ENCODE measurements around the gene CAMKK2.
"Not testable (repeated sequence)": the region's sequence is repeated elsewhere in the genome, so short reads cannot be mapped to it uniquely, and the experiment has no call there.

CAMKK2 gene

DNA sequence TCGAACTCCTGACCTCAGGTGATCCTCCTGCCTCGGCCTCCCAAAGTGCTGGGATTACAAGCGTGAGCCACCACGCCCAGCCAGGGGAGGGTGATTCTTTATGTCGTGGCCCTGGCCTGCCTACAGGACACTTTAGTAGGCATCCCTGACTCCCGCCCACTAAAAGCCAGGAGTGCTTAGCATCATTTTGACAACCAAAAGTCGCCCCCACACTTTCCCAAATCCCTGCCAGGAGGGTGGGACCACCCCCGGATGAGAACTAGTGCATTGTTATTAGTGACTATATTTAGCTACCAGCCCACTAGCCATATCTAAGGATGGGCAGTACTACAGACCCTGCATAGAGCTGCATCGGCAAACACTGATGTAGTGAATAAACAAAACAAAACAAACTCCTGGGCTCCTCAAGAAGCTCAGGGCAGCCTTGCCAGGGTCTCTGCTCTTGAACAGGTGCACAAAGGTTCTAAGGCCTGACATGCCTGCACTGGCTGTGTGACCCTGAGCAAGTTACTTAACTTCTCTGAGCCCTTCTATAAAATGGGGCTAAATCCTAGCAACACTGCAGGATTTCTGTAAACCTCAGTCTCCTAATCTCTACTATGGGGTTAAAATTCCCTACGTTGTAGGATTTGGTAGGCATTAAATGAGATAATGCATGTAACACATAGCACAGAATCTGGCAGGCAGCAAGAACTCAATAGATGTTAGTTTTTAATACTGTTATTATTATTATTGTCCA lies 2.2 kb downstream of the CAMKK2 start:
- Histone ChIP-seq H3K4me1 (ENCODE audit: insufficient read depth, low read length) (peaks cover 14% of the 10 kb centered on the region), H3K4me3 (ENCODE audit: low read length) (no peak overlapping the region), H3K9me3 (ENCODE audit: low read length) (no peaks in the 10 kb centered on the region), H3K27me3 (ENCODE audit: insufficient read depth, low read length) (no peaks in the 10 kb centered on the region), H2AFZ (ENCODE audit: low read depth, low read length) (no peak overlapping the region), H3K36me3 (ENCODE audit: insufficient read depth, low read length) (peaks cover 3% of the 10 kb centered on the region)

DNA sequence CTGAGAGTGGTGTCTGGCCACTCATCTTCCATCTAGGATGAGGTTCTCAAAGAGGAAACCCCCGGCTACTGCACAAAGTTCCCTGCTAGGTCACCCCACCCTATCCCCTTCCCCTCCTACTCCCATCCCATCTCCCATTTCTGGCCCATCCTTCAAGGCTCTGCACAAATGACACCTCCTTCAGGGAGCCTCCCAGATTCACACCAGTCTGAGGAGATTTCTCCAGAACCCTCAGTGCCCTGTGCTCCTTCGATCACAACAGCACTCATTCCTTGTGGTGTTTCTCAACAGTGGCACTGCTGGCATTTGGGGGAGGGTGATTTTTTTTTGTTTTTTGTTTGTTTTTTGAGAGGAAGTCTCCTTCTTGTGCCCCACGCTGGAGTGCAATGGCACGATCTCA lies 2.9 kb downstream of the CAMKK2 start:
- Histone ChIP-seq H3K4me1 (ENCODE audit: insufficient read depth, low read length) (peaks cover 14% of the 10 kb centered on the region), H3K27me3 (ENCODE audit: insufficient read depth, low read length) (no peaks in the 10 kb centered on the region), H3K4me3 (ENCODE audit: low read length) (no peak overlapping the region), H2AFZ (ENCODE audit: low read depth, low read length) (no peak overlapping the region), H3K36me3 (ENCODE audit: insufficient read depth, low read length) (peaks cover 3% of the 10 kb centered on the region), H3K9me3 (ENCODE audit: low read length) (no peaks in the 10 kb centered on the region)

DNA sequence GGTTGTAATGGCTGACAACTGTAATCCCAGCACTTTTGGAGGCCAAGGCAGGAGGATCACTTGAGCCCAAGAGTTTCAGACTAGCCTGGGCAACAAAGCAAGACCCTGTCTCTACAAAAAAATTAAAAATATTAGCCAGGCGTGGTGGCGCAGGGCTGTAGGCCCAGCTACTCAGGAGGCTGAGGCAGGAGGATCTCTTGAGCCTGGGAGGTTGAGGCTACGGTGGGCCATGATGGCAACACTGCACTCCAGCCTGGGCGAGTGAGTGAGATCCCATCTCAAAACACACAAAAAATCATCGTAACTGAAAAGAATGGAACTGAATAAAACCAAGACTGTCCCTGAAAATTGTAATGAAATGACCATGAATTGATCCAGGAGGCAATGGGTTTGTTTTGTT lies 6.1 kb downstream of the CAMKK2 start:
- Histone ChIP-seq H3K4me3 (ENCODE audit: low read length) (no peak overlapping the region), H3K27me3 (ENCODE audit: insufficient read depth, low read length) (no peaks in the 10 kb centered on the region), H3K36me3 (ENCODE audit: insufficient read depth, low read length) (peaks cover 3% of the 10 kb centered on the region), H2AFZ (ENCODE audit: low read depth, low read length) (no peak overlapping the region), H3K9me3 (ENCODE audit: low read length) (no peaks in the 10 kb centered on the region), H3K4me1 (ENCODE audit: insufficient read depth, low read length) (peaks cover 5% of the 10 kb centered on the region)

DNA sequence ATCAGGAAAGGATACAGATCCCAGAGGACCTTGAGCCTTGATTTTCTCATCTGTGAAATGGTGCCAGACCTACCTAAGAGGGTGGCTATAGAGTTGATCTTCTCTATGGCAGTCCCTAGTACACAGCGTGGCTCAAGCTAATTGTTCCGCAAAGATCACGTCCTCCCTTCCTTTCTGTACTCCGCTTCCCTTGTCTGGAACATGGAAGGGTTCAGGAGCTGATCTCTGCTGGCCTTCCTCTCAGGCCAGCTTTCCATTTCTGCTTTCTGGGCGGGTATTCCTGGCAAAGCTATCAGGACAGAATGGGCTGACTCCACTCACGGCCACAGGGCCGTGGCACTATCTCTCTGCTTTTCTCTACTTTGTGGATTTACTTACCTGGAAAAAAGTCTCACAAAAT lies 6.5 kb downstream of the CAMKK2 start:
- no peak overlapping the region for H2AFZ ChIP-seq (ENCODE audit: low read depth, low read length)

DNA sequence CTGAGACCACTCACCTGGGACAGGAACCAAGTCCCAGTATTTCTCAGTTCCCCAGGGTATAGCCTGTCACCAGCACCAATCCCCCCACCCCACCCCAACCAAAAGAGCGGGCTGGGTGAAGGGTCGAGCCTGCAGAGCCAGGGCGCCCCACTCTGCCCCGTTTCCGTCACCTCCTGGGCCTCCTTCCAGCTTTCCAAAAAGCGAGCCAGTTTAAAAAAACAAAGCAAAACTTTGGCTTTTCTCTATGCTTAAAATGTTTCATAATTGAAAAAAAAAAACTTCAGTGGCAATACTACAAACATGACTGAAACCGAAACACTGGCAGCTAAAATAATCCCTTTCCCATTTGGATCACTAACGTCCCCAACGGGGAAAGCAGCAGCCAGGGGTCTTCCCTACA lies 7.5 kb downstream of the CAMKK2 start:
- H2AFZ ChIP-seq (ENCODE audit: low read depth, low read length): no peak overlapping the region
- H3K27me3 ChIP-seq (ENCODE audit: insufficient read depth, low read length): no peaks in the 10 kb centered on the region
- peaks cover 3% of the 10 kb centered on the region for H3K36me3 ChIP-seq (ENCODE audit: insufficient read depth, low read length)
- no peaks in the 10 kb centered on the region for H3K4me1 ChIP-seq (ENCODE audit: insufficient read depth, low read length)
- no peaks in the 10 kb centered on the region for H3K9me3 ChIP-seq (ENCODE audit: low read length)
- H3K4me3 ChIP-seq (ENCODE audit: low read length): no peak overlapping the region

More for the DNA sequence above, 6.5 kb downstream of the CAMKK2 start:
- peaks cover under 1% of the 10 kb centered on the region for H3K4me1 ChIP-seq (ENCODE audit: insufficient read depth, low read length)
- H3K27me3 ChIP-seq (ENCODE audit: insufficient read depth, low read length): no peaks in the 10 kb centered on the region
- H3K4me3 ChIP-seq (ENCODE audit: low read length): no peak overlapping the region
- H3K9me3 ChIP-seq (ENCODE audit: low read length): no peaks in the 10 kb centered on the region
- peaks cover 3% of the 10 kb centered on the region for H3K36me3 ChIP-seq (ENCODE audit: insufficient read depth, low read length)

DNA sequence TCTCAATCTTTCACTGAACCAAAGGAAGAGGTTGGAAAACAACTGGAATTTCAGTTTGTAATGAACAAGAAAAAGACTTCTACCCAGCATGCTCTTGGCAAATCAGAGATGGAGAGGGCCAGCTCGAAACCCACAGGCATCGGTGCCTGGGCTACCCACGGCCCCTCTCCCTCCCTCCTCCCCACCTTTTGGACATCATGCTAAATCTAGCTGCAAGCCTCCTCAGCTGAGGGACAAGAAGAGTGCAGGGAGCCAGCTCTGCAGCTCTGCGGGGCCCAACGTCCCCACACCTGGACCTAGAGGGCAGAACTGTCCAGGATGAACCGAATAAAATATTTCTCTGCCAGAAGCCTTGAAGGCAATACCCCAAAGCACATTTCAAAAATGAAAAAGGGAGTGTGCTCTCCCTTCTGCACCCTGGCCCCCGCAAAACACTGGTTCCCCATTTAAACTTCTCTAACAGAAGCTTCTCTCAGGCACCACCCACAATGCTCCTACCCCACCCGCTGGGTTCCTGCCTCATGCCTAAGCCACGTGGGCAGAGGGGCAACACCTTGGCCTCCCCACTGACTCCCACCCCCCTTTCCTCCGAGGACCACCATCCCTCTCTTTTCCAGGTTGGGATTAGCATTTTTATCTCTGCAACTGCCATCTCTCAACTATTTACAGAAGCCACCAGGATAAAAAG lies 8.2 kb downstream of the CAMKK2 start:
- Histone ChIP-seq H3K4me1 (ENCODE audit: insufficient read depth, low read length) (no peaks in the 10 kb centered on the region), H3K36me3 (ENCODE audit: insufficient read depth, low read length) (peaks cover 3% of the 10 kb centered on the region), H2AFZ (ENCODE audit: low read depth, low read length) (no peak overlapping the region), H3K27me3 (ENCODE audit: insufficient read depth, low read length) (no peaks in the 10 kb centered on the region), H3K9me3 (ENCODE audit: low read length) (no peaks in the 10 kb centered on the region), H3K4me3 (ENCODE audit: low read length) (no peak overlapping the region)

DNA sequence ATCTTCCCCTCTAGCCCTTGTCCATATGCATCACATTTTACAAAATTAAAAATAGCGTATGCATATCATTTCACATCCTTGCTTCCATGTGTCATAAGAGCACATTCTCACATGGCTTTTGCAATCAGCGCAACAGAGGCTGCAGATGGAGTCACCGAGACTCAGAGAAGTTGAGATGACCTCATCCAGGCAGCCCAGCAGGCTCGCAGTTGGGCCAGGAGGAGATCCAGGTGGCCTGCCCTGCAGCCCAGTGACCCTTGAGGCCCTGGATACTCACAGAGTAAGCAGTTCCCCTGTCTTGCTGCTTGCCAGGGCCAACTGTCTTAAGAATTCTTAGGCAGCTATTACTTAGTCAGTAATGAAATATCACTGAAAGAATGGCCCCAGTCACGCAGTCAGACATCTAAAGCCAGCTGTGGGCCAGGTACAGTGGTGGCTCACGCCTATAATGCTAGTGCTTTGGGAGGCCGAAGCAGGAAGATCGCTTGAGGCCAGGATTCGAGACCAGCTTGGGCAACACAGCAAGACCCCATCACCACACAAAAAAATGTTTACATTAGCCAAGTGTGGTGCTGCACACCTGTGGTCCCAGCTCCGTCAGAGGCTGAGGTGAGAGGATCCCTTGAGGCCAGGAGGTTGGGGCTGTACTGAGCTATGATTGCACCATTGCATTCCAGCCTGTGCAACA lies 9.1 kb downstream of the CAMKK2 start:
- H3K9me3 ChIP-seq (ENCODE audit: low read length): no peaks in the 10 kb centered on the region
- peaks cover 3% of the 10 kb centered on the region for H3K36me3 ChIP-seq (ENCODE audit: insufficient read depth, low read length)
- no peak overlapping the region for H3K4me3 ChIP-seq (ENCODE audit: low read length)
- no peaks in the 10 kb centered on the region for H3K27me3 ChIP-seq (ENCODE audit: insufficient read depth, low read length)
- H3K4me1 ChIP-seq (ENCODE audit: insufficient read depth, low read length): no peaks in the 10 kb centered on the region
- no peak overlapping the region for H2AFZ ChIP-seq (ENCODE audit: low read depth, low read length)

DNA sequence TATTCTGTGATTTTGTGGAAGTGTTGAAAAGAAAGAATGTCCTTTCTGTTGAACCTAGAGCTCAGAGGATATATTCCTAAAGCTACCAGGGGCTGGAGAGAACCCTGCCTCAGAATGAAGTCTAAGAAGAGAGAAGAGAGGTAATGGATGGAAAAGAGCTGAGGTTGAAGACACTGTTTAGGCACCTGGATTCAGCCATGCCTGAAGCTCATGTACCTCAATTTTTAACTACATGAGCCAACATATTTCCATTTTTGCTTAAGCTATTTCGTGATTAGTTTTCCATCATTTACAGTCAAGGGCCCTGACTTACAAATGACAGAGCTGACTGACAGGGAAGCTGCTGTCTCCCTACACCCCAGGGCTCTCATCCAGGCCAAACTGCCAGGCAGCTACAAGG lies 10.7 kb downstream of the CAMKK2 start:
- Histone ChIP-seq H3K9me3 (ENCODE audit: low read length) (no peaks in the 10 kb centered on the region), H3K36me3 (ENCODE audit: insufficient read depth, low read length) (no peaks in the 10 kb centered on the region), H3K4me1 (ENCODE audit: insufficient read depth, low read length) (no peaks in the 10 kb centered on the region), H3K27me3 (ENCODE audit: insufficient read depth, low read length) (no peaks in the 10 kb centered on the region), H2AFZ (ENCODE audit: low read depth, low read length) (no peak overlapping the region), H3K4me3 (ENCODE audit: low read length) (no peak overlapping the region)

DNA sequence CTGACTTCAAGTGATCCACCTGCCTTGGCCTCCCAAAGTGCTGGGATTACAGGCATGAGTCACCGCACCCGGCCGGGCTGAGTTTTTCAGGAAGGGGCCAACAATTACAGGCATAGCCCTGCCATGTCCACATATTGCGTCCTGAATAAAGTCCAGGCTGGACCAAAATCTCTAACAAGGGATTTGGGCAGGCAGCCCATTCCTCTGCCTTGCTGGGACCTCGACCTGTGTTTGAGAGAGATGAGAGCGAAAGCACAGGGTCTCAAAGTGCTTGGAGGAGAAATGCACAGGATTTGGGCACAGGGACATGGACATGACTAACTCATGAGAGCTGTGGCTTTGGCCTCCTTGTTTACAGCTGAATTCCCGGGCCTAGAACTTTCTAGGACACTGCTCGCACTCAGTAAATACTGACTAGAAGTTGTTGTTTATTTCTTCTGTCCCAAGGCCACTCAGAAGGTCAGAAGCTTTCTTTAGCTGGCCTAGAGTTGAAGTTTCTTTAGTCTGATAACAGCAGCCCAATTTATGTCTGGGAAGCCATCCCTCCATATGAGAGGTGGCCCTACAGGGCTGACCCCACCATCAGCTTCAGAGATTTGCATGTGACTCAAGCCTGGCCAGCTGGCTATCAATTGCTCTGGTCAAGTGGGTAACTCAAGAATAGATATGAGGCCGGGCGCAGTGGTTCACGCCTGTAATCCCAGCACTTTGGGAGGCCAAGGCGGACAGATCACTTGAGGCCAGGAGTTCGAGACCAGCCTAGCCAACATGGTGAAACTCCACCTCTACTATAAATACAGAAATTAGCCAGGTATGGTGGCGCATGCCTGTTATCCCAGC lies 11.7 kb downstream of the CAMKK2 start:
- no peaks in the 10 kb centered on the region for H3K9me3 ChIP-seq (ENCODE audit: low read length)

DNA sequence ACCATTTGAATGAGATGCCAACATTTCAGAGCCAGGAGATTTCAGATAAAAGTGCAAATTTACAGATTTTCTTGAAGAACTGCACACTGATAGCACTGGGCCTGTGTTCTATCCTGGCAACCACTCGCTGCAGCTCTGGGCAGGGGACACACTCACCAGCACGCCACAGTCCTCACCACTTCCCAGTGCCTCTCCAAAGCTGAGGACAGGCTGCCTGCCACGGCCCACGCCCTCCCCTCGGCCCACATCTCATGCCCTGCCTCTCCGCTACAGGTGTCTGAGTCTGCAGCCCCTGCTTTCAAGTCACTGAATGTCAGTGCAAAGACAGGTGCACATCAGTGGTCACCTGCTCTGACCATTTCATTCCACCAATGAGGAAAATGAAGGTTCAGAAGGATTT lies 12.7 kb downstream of the CAMKK2 start:
- Histone ChIP-seq H3K9me3 (ENCODE audit: low read length) (no peaks in the 10 kb centered on the region), H3K4me3 (ENCODE audit: low read length) (no peak overlapping the region)

More for the DNA sequence above, 11.7 kb downstream of the CAMKK2 start:
- Histone ChIP-seq H3K4me1 (ENCODE audit: insufficient read depth, low read length) (no peaks in the 10 kb centered on the region), H3K27me3 (ENCODE audit: insufficient read depth, low read length) (no peaks in the 10 kb centered on the region), H3K4me3 (ENCODE audit: low read length) (no peak overlapping the region), H2AFZ (ENCODE audit: low read depth, low read length) (no peak overlapping the region), H3K36me3 (ENCODE audit: insufficient read depth, low read length) (no peaks in the 10 kb centered on the region)

DNA sequence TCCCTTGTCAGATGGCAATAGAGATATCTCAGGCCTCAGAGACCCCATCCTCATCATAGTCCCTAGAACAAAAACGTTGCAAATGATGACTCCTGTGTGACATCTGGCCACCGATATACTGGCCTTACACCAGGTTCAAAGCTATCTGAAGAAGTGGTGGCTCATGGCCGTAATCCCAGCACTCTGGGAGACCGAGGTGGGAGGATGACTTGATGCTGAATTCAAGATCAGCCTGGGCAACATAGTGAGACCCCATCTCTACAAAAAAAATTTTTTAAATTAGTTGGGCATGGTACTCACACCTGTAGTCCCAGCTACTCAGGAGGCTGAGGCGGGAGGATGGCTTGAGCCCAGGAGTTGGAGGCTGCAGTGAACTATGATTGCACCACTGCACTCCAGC lies 13.1 kb downstream of the CAMKK2 start:
- peaks cover 4% of the 10 kb centered on the region for H3K9me3 ChIP-seq (ENCODE audit: low read length)
- H3K4me1 ChIP-seq (ENCODE audit: insufficient read depth, low read length): no peaks in the 10 kb centered on the region
- no peaks in the 10 kb centered on the region for H3K27me3 ChIP-seq (ENCODE audit: insufficient read depth, low read length)
- H3K4me3 ChIP-seq (ENCODE audit: low read length): no peak overlapping the region
- H3K36me3 ChIP-seq (ENCODE audit: insufficient read depth, low read length): peaks cover 4% of the 10 kb centered on the region
- no peak overlapping the region for H2AFZ ChIP-seq (ENCODE audit: low read depth, low read length)

More for the DNA sequence above, 12.7 kb downstream of the CAMKK2 start:
- Histone ChIP-seq H2AFZ (ENCODE audit: low read depth, low read length) (no peak overlapping the region), H3K36me3 (ENCODE audit: insufficient read depth, low read length) (no peaks in the 10 kb centered on the region), H3K27me3 (ENCODE audit: insufficient read depth, low read length) (no peaks in the 10 kb centered on the region), H3K4me1 (ENCODE audit: insufficient read depth, low read length) (no peaks in the 10 kb centered on the region)

DNA sequence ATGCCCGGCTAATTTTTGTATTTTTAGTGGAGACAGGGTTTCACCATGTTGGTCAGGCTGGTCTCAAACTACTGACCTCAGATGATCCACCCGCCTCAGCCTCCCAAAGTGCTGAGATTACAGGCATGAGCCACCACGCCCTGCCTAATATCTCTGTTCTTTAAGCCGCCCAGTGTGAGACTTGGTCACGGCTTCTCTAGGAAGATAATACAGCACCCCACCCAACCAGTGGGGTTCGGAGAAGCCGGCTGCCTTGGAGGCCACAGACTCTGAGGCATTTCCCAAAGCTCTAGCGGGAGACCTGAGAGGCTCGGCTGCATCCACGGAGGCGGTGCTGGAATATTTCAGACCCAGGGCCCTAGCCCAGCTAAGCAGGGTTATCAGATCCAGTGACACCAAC lies 13.6 kb downstream of the CAMKK2 start:
- not testable (repeated sequence) for H3K4me1 ChIP-seq (ENCODE audit: insufficient read depth, low read length); H3K36me3 ChIP-seq (ENCODE audit: insufficient read depth, low read length); H3K9me3 ChIP-seq (ENCODE audit: low read length); H3K4me3 ChIP-seq (ENCODE audit: low read length); H2AFZ ChIP-seq (ENCODE audit: low read depth, low read length); H3K27me3 ChIP-seq (ENCODE audit: insufficient read depth, low read length)

Measured in neuron (in vitro differentiated cells).